Trophoblast cell (in vitro differentiated cells and primary cell): ENCODE results near the gene SLC37A1.

ENCODE experiments used
- DNase-seq, 2 donors: peaks; one replicate each; pipeline ENCODE4 v3.0.0-alpha.2; 2016
- H2AFZ ChIP-seq: 2 replicates; pipeline ENCODE4 v1.6.1; 2013; ENCODE audit warnings: low read length, moderate library complexity, mild to moderate bottlenecking; ENCODE audit not compliant: insufficient read depth, poor library complexity
- H2AK5ac ChIP-seq: 2 replicates; pipeline ENCODE4 v1.6.1; 2013; ENCODE audit warnings: mild to moderate bottlenecking, low read length
- H2BK120ac ChIP-seq: 2 replicates; pipeline ENCODE4 v1.6.1; 2013; ENCODE audit warnings: low read length, mild to moderate bottlenecking, moderate library complexity; ENCODE audit not compliant: insufficient read depth, poor library complexity
- H2BK12ac ChIP-seq: 2 replicates; pipeline ENCODE4 v1.6.1; 2013; ENCODE audit warnings: mild to moderate bottlenecking, low read length, moderate library complexity
- H2BK5ac ChIP-seq: 2 replicates; pipeline ENCODE4 v1.6.1; 2013; ENCODE audit warnings: low read length, low read depth, moderate library complexity, mild to moderate bottlenecking; ENCODE audit not compliant: poor library complexity
- H3K14ac ChIP-seq: 2 replicates; pipeline ENCODE4 v1.6.1; 2013; ENCODE audit warnings: mild to moderate bottlenecking, low read length
- H3K18ac ChIP-seq: 2 replicates; pipeline ENCODE4 v1.6.1; 2013; ENCODE audit warnings: mild to moderate bottlenecking, low read length
- H3K23ac ChIP-seq: 2 replicates; pipeline ENCODE4 v1.6.1; 2013; ENCODE audit warnings: low read length
- H3K27ac ChIP-seq: 2 replicates; pipeline ENCODE4 v1.5.1; 2013; ENCODE audit warnings: low read depth, mild to moderate bottlenecking, inconsistent platforms, low read length, moderate library complexity
- H3K27me3 ChIP-seq: 2 replicates; pipeline ENCODE4 v1.6.1; 2013; ENCODE audit warnings: inconsistent platforms, mild to moderate bottlenecking, low read length, moderate library complexity; ENCODE audit not compliant: insufficient read depth
- H3K36me3 ChIP-seq, 2 experiments: 1 replicate in 1 of 2; 2 replicates in 1 of 2; pipeline ENCODE4 v1.6.1; 2013; ENCODE audit warnings: low read length in 2 of 2, mild to moderate bottlenecking in 2 of 2, moderate library complexity in 1 of 2; ENCODE audit not compliant: insufficient read depth in 2 of 2, control insufficient read depth in 1 of 2
- H3K4ac ChIP-seq: 2 replicates; pipeline ENCODE4 v1.6.1; 2013; ENCODE audit warnings: low read depth, mild to moderate bottlenecking, low read length, moderate library complexity
- H3K4me1 ChIP-seq, 2 experiments: 1 replicate in 1 of 2; 2 replicates in 1 of 2; pipeline ENCODE4 v1.6.1; 2013; ENCODE audit warnings: low read length in 2 of 2, mild to moderate bottlenecking in 2 of 2, moderate library complexity in 1 of 2; ENCODE audit not compliant: insufficient read depth in 2 of 2, control insufficient read depth in 1 of 2
- H3K4me2 ChIP-seq: 2 replicates; pipeline ENCODE4 v1.6.1; 2013; ENCODE audit warnings: inconsistent platforms, mild to moderate bottlenecking, low read length, moderate library complexity
- H3K4me3 ChIP-seq: 2 replicates; pipeline ENCODE4 v1.5.1; 2013; ENCODE audit warnings: mild to moderate bottlenecking, low read depth, low read length, inconsistent platforms
- H3K79me1 ChIP-seq: one replicate; pipeline ENCODE4 v1.6.1; 2013; ENCODE audit warnings: low read length
- H3K79me2 ChIP-seq: 2 replicates; pipeline ENCODE4 v1.6.1; 2013; ENCODE audit warnings: low read length, mild to moderate bottlenecking; ENCODE audit not compliant: control insufficient read depth, insufficient read depth, poor library complexity
- H3K9ac ChIP-seq: 2 replicates; pipeline ENCODE4 v1.6.1; 2013; ENCODE audit warnings: mild to moderate bottlenecking, low read length
- H3K9me3 ChIP-seq: 2 replicates; pipeline ENCODE4 v1.6.1; 2013; ENCODE audit warnings: low read depth, mild to moderate bottlenecking, control low read depth, inconsistent platforms, low read length; ENCODE audit not compliant: insufficient read depth
- H4K12ac ChIP-seq: 2 replicates; pipeline ENCODE4 v1.6.1; 2013; ENCODE audit warnings: low read depth, mild to moderate bottlenecking, low read length, moderate library complexity
- H4K8ac ChIP-seq: 2 replicates; pipeline ENCODE4 v1.6.1; 2013; ENCODE audit warnings: low read depth, mild to moderate bottlenecking, low read length, moderate library complexity
- H4K91ac ChIP-seq: one replicate; pipeline ENCODE4 v1.6.1; 2013; ENCODE audit warnings: low read depth, mild to moderate bottlenecking, low read length, moderate library complexity
- WGBS: extraction: QIAGEN DNeasy Blood & Tissue Kit; methylation state at CpG from one replicate; pipeline ENCODE4 v1.1.7; 2013; ENCODE audit warnings: missing lambda C conversion rate; ENCODE audit not compliant: insufficient read length, insufficient coverage; ENCODE audit errors: extremely low coverage; 5-methylcytosine and 5-hydroxymethylcytosine counted together

The SLC37A1 gene

GRCh38 chr21:42466700-42467099 lies 47.0 kb upstream of the SLC37A1 start:
- Histone ChIP-seq H3K23ac (no peak overlapping the region), H4K8ac (no peak overlapping the region), H3K14ac (no peak overlapping the region), H3K36me3 (no peaks in the 10 kb centered on the region), H4K91ac (no peak overlapping the region), H3K79me1 (no peaks in the 10 kb centered on the region), H2BK5ac (no peak overlapping the region), H2BK120ac (no peak overlapping the region), H3K9me3 (no peaks in the 10 kb centered on the region), H3K4me2 (no peak overlapping the region), H3K9ac (no peak overlapping the region), H3K79me2 (no peaks in the 10 kb centered on the region), H3K27ac (no peak overlapping the region), H2BK12ac (no peak overlapping the region), H4K12ac (no peak overlapping the region), H3K4me1 (no peaks in the 10 kb centered on the region), H3K27me3 (no peaks in the 10 kb centered on the region), H2AK5ac (no peak overlapping the region), H3K18ac (no peak overlapping the region), H3K4me3 (no peak overlapping the region), H2AFZ (no peak overlapping the region), H3K4ac (no peak overlapping the region)
- no CpG with 5 or more reads among the region's 10 CpGs for WGBS
- no peak for DNase-seq

- Histone ChIP-seq H4K8ac (no peak overlapping the region), H3K14ac (no peak overlapping the region), H3K36me3 (no peaks in the 10 kb centered on the region), H3K4ac (no peak overlapping the region), H2AFZ (no peak overlapping the region), H2BK5ac (no peak overlapping the region), H3K79me1 (no peaks in the 10 kb centered on the region), H3K18ac (no peak overlapping the region), H4K12ac (no peak overlapping the region), H3K4me1 (no peaks in the 10 kb centered on the region), H3K23ac (no peak overlapping the region), H4K91ac (no peak overlapping the region), H3K4me3 (no peak overlapping the region), H3K4me2 (no peak overlapping the region), H3K27me3 (no peaks in the 10 kb centered on the region), H3K9ac (no peak overlapping the region), H2AK5ac (no peak overlapping the region), H3K9me3 (no peaks in the 10 kb centered on the region), H2BK12ac (no peak overlapping the region), H3K27ac (no peak overlapping the region), H2BK120ac (no peak overlapping the region), H3K79me2 (no peaks in the 10 kb centered on the region)
- DNase-seq = peak; percentile 24 to 70
- no CpG with 5 or more reads among the region's 12 CpGs for WGBS
Measured at GRCh38 chr21:42467140-42467983, 46.3 kb upstream of the SLC37A1 start.

- Histone ChIP-seq H3K14ac (no peak overlapping the region), H3K36me3 (no peaks in the 10 kb centered on the region), H3K4me2 (no peak overlapping the region), H3K79me2 (no peaks in the 10 kb centered on the region), H2BK5ac (no peak overlapping the region), H2BK12ac (no peak overlapping the region), H3K4me3 (peak overlapping the region; percentile 10), H4K8ac (no peak overlapping the region), H3K23ac (no peak overlapping the region), H4K12ac (no peak overlapping the region), H3K4ac (no peak overlapping the region), H2BK120ac (no peak overlapping the region), H3K18ac (no peak overlapping the region), H3K79me1 (no peaks in the 10 kb centered on the region), H2AK5ac (no peak overlapping the region), H3K27ac (no peak overlapping the region), H3K9me3 (no peaks in the 10 kb centered on the region), H3K27me3 (no peaks in the 10 kb centered on the region), H3K9ac (no peak overlapping the region), H2AFZ (no peak overlapping the region), H4K91ac (no peak overlapping the region), H3K4me1 (peaks cover under 1% of the 10 kb centered on the region in 2 experiments)
- no CpG with 5 or more reads among the region's 6 CpGs for WGBS
- no peak for DNase-seq
Measured at GRCh38 chr21:42468491-42469131, 45.0 kb upstream of the SLC37A1 start.

- WGBS = no CpG with 5 or more reads among the region's 2 CpGs
- no peak overlapping the region for H4K8ac ChIP-seq
- no peak overlapping the region for H3K14ac ChIP-seq
- H3K23ac ChIP-seq = no peak overlapping the region
- H2BK5ac ChIP-seq = no peak overlapping the region
- no peak overlapping the region for H3K9ac ChIP-seq
- no peak overlapping the region for H3K18ac ChIP-seq
- no peaks in the 10 kb centered on the region for H3K27me3 ChIP-seq
- no peak overlapping the region for H2AK5ac ChIP-seq
- no peak overlapping the region for H3K27ac ChIP-seq
- no peak overlapping the region for H2BK120ac ChIP-seq
- no peak overlapping the region for H2BK12ac ChIP-seq
- H3K4ac ChIP-seq = no peak overlapping the region
- peaks cover 6 to 8% of the 10 kb centered on the region in 2 experiments for H3K4me1 ChIP-seq
- no peak overlapping the region for H4K12ac ChIP-seq
- H2AFZ ChIP-seq = no peak overlapping the region
- no peaks in the 10 kb centered on the region for H3K36me3 ChIP-seq
- H3K79me1 ChIP-seq = no peaks in the 10 kb centered on the region
- no peaks in the 10 kb centered on the region for H3K79me2 ChIP-seq
- no peaks in the 10 kb centered on the region for H3K9me3 ChIP-seq
- H3K4me2 ChIP-seq = no peak overlapping the region
- no peak overlapping the region for H3K4me3 ChIP-seq
- no peak overlapping the region for H4K91ac ChIP-seq
- DNase-seq = no peak
Measured at GRCh38 chr21:42469272-42469671, 44.4 kb upstream of the SLC37A1 start.
